HEK293 (cell line): ENCODE data around the gene CMKLR1.

Experiments used
- CTCF ChIA-PET: fragments of 350-600 bp; formaldehyde crosslinking; extraction: SDS; loops from one replicate; lab custom pipeline; 2021; ENCODE audit warnings: antibody characterized with exemption; lab: Yijun Ruan, JAX
- POLR2A ChIA-PET: fragments of 300-600 bp; formaldehyde crosslinking; extraction: SDS; loops from one replicate; lab custom pipeline; 2020; ENCODE audit warnings: antibody characterized with exemption, inconsistent platforms; lab: Yijun Ruan, JAX
- H3K27ac ChIP-seq: fragments of 200-500 bp; sonication (Bioruptor generic); 2 replicates; pipeline ENCODE4 v1.5.1; 2014; ENCODE audit warnings: low read depth, low read length, control low read depth, inconsistent platforms; ENCODE audit errors: extremely low read depth
- H3K36me3 ChIP-seq, 2 experiments: fragments of 200-500 bp in 1 of 2; sonication (Bioruptor generic) in 1 of 2; 1 replicate in 1 of 2; 2 replicates in 1 of 2; pipeline ENCODE4 v1.5.1; 2014 to 2017; ENCODE audit warnings: inconsistent platforms in 2 of 2, low read length in 2 of 2; ENCODE audit not compliant: control insufficient read depth in 2 of 2, insufficient read depth in 1 of 2
- H3K4me1 ChIP-seq: fragments of 200-500 bp; sonication (Bioruptor generic); 2 replicates; pipeline ENCODE4 v1.5.1; 2014; ENCODE audit warnings: mild to moderate bottlenecking, low read length, inconsistent platforms; ENCODE audit not compliant: control insufficient read depth, insufficient read depth
- H3K4me3 ChIP-seq: 2 replicates; pipeline ENCODE4 v1.5.1; 2011; ENCODE audit warnings: low read depth, mild to moderate bottlenecking, control low read depth, low read length, moderate library complexity
- H3K9me3 ChIP-seq: fragments of 200-500 bp; sonication (Bioruptor generic); 2 replicates; pipeline ENCODE4 v1.5.1; 2014; ENCODE audit warnings: low read depth, low read length, inconsistent platforms; ENCODE audit not compliant: control insufficient read depth, insufficient read depth
- KLF9 ChIP-seq: fragments of 450-650 bp; formaldehyde crosslinking; IDR thresholded peaks from 2 replicates; pipeline ENCODE4 v1.5.1; 2016; ENCODE audit warnings: missing biosample characterization, missing genetic modification characterization, low read depth
- OVOL3 ChIP-seq: fragments of 450-650 bp; formaldehyde crosslinking; IDR thresholded peaks from 2 replicates; pipeline ENCODE4 v1.5.1; 2016; ENCODE audit warnings: missing biosample characterization, missing genetic modification characterization
- ZEB2 ChIP-seq: fragments of 450-650 bp; formaldehyde crosslinking; IDR thresholded peaks from 2 replicates; pipeline ENCODE4 v1.5.1; 2016; ENCODE audit warnings: missing biosample characterization, missing genetic modification characterization
- ZFP3 ChIP-seq: fragments of 450-650 bp; formaldehyde crosslinking; IDR thresholded peaks from 2 replicates; pipeline ENCODE4 v1.5.1; 2016; ENCODE audit warnings: low read depth, missing biosample characterization, missing genetic modification characterization
- ZIC2 ChIP-seq: fragments of 450-650 bp; formaldehyde crosslinking; IDR thresholded peaks from 2 replicates; pipeline ENCODE4 v1.5.1; 2016; ENCODE audit warnings: missing biosample characterization, missing genetic modification characterization
- ZNF114 ChIP-seq: fragments of 450-650 bp; formaldehyde crosslinking; IDR thresholded peaks from 2 replicates; pipeline ENCODE4 v1.5.0; 2017; ENCODE audit warnings: missing biosample characterization, missing genetic modification characterization
- ZNF174 ChIP-seq: fragments of 450-650 bp; formaldehyde crosslinking; IDR thresholded peaks from 2 replicates; pipeline ENCODE4 v1.5.0; 2017; ENCODE audit warnings: missing biosample characterization, mild to moderate bottlenecking, missing genetic modification characterization
- ZNF350 ChIP-seq: fragments of 450-650 bp; formaldehyde crosslinking; IDR thresholded peaks from 2 replicates; pipeline ENCODE4 v1.5.0; 2017; ENCODE audit warnings: missing biosample characterization, mild to moderate bottlenecking, missing genetic modification characterization
- ZNF37A ChIP-seq: fragments of 450-650 bp; IDR thresholded peaks from 2 replicates; pipeline ENCODE4 v1.5.1; 2018; ENCODE audit warnings: missing biosample characterization, missing genetic modification characterization
- ZNF701 ChIP-seq: fragments of 450-650 bp; formaldehyde crosslinking; IDR thresholded peaks from 2 replicates; pipeline ENCODE4 v1.5.1; 2016; ENCODE audit warnings: missing biosample characterization, missing genetic modification characterization
- ZNF747 ChIP-seq: fragments of 450-650 bp; formaldehyde crosslinking; IDR thresholded peaks from 2 replicates; pipeline ENCODE4 v1.5.1; 2016; ENCODE audit warnings: missing biosample characterization, missing genetic modification characterization
- ZNF791 ChIP-seq: fragments of 450-650 bp; formaldehyde crosslinking; IDR thresholded peaks from 2 replicates; pipeline ENCODE4 v1.5.1; 2016; ENCODE audit warnings: missing biosample characterization, missing genetic modification characterization
- TF ChIP-seq, protein P1 (sequence below): fragments of 450-650 bp; formaldehyde crosslinking; IDR thresholded peaks from 2 replicates; pipeline ENCODE4 v1.5.1; 2016; ENCODE audit warnings: missing biosample characterization, missing genetic modification characterization
- TF ChIP-seq, protein P2 (sequence below): fragments of 450-650 bp; formaldehyde crosslinking; IDR thresholded peaks from 2 replicates; pipeline ENCODE4 v1.5.1; 2017; ENCODE audit warnings: missing biosample characterization, missing genetic modification characterization
- TF ChIP-seq, protein P3 (sequence below): fragments of 450-650 bp; formaldehyde crosslinking; IDR thresholded peaks from 2 replicates; pipeline ENCODE4 v1.5.1; 2016; ENCODE audit warnings: missing biosample characterization, missing genetic modification characterization
- TF ChIP-seq, protein P4 (sequence below): fragments of 450-650 bp; formaldehyde crosslinking; IDR thresholded peaks from 2 replicates; pipeline ENCODE4 v1.5.1; 2016; ENCODE audit warnings: missing biosample characterization, missing genetic modification characterization
- TF ChIP-seq, protein P5 (sequence below): fragments of 450-650 bp; formaldehyde crosslinking; IDR thresholded peaks from 2 replicates; pipeline ENCODE4 v1.5.1; 2016; ENCODE audit warnings: missing biosample characterization, missing genetic modification characterization

The CMKLR1 gene

DNA sequence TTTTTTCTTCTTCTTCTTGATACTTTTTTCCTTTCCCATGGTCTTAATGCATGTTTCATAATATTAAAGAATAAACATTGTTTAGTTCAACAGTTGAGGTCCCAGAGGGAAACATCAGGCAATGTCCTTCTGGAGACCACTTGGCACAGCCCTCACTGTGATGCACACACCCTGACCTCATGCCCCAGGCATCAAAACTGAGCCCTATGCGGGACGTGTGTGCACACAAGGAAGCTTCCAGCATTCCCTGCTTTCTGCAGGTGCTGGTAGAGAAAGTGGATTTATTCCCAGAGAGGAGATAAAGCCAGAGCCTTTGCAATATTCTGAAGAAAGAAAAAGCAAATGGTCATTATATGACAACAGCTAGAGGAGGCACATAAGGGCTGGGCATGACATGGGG lies 16.0 kb upstream of the CMKLR1 start:
- CTCF ChIA-PET = interaction anchor here (1.1 kb wide), 1 partner anchor 19 kb away, joined by 3 read pairs; no protein-coding TSS in a partner anchor
- H3K9me3 ChIP-seq = no peaks in the 10 kb centered on the region
- no peak overlapping the region for H3K27ac ChIP-seq
- POLR2A ChIA-PET = no interaction called here
- TF ChIP-seq OVOL3 (tag by site-specific recombination) = no peak
- no peak for TF ChIP-seq ZNF701 (tag by site-specific recombination)
- TF ChIP-seq ZNF350 (tag by site-specific recombination) = no peak
- TF ChIP-seq ZEB2 (tag by site-specific recombination) = no peak
- no peak for TF ChIP-seq KLF9 (tag by site-specific recombination)
- TF ChIP-seq, protein P1, sequence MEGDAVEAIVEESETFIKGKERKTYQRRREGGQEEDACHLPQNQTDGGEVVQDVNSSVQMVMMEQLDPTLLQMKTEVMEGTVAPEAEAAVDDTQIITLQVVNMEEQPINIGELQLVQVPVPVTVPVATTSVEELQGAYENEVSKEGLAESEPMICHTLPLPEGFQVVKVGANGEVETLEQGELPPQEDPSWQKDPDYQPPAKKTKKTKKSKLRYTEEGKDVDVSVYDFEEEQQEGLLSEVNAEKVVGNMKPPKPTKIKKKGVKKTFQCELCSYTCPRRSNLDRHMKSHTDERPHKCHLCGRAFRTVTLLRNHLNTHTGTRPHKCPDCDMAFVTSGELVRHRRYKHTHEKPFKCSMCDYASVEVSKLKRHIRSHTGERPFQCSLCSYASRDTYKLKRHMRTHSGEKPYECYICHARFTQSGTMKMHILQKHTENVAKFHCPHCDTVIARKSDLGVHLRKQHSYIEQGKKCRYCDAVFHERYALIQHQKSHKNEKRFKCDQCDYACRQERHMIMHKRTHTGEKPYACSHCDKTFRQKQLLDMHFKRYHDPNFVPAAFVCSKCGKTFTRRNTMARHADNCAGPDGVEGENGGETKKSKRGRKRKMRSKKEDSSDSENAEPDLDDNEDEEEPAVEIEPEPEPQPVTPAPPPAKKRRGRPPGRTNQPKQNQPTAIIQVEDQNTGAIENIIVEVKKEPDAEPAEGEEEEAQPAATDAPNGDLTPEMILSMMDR (tag by site-specific recombination) = no peak
- no peak for TF ChIP-seq ZIC2 (tag by site-specific recombination)
- no peak for TF ChIP-seq ZNF747 (tag by site-specific recombination)
- TF ChIP-seq ZNF174 (tag by site-specific recombination) = no peak
- TF ChIP-seq, protein P2, sequence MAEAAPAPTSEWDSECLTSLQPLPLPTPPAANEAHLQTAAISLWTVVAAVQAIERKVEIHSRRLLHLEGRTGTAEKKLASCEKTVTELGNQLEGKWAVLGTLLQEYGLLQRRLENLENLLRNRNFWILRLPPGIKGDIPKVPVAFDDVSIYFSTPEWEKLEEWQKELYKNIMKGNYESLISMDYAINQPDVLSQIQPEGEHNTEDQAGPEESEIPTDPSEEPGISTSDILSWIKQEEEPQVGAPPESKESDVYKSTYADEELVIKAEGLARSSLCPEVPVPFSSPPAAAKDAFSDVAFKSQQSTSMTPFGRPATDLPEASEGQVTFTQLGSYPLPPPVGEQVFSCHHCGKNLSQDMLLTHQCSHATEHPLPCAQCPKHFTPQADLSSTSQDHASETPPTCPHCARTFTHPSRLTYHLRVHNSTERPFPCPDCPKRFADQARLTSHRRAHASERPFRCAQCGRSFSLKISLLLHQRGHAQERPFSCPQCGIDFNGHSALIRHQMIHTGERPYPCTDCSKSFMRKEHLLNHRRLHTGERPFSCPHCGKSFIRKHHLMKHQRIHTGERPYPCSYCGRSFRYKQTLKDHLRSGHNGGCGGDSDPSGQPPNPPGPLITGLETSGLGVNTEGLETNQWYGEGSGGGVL = no peak
- no peak for TF ChIP-seq ZFP3 (tag by site-specific recombination)
- no peak for TF ChIP-seq ZNF37A (tag by site-specific recombination)
- TF ChIP-seq, protein P3, sequence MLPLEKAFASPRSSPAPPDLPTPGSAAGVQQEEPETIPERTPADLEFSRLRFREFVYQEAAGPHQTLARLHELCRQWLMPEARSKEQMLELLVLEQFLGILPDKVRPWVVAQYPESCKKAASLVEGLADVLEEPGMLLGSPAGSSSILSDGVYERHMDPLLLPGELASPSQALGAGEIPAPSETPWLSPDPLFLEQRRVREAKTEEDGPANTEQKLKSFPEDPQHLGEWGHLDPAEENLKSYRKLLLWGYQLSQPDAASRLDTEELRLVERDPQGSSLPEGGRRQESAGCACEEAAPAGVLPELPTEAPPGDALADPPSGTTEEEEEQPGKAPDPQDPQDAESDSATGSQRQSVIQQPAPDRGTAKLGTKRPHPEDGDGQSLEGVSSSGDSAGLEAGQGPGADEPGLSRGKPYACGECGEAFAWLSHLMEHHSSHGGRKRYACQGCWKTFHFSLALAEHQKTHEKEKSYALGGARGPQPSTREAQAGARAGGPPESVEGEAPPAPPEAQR = no peak
- TF ChIP-seq, protein P4, sequence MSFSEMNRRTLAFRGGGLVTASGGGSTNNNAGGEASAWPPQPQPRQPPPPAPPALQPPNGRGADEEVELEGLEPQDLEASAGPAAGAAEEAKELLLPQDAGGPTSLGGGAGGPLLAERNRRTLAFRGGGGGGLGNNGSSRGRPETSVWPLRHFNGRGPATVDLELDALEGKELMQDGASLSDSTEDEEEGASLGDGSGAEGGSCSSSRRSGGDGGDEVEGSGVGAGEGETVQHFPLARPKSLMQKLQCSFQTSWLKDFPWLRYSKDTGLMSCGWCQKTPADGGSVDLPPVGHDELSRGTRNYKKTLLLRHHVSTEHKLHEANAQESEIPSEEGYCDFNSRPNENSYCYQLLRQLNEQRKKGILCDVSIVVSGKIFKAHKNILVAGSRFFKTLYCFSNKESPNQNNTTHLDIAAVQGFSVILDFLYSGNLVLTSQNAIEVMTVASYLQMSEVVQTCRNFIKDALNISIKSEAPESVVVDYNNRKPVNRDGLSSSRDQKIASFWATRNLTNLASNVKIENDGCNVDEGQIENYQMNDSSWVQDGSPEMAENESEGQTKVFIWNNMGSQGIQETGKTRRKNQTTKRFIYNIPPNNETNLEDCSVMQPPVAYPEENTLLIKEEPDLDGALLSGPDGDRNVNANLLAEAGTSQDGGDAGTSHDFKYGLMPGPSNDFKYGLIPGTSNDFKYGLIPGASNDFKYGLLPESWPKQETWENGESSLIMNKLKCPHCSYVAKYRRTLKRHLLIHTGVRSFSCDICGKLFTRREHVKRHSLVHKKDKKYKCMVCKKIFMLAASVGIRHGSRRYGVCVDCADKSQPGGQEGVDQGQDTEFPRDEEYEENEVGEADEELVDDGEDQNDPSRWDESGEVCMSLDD (tag by site-specific recombination) = no peak
- no peak for TF ChIP-seq ZNF114 (tag by site-specific recombination)
- TF ChIP-seq, protein P5, sequence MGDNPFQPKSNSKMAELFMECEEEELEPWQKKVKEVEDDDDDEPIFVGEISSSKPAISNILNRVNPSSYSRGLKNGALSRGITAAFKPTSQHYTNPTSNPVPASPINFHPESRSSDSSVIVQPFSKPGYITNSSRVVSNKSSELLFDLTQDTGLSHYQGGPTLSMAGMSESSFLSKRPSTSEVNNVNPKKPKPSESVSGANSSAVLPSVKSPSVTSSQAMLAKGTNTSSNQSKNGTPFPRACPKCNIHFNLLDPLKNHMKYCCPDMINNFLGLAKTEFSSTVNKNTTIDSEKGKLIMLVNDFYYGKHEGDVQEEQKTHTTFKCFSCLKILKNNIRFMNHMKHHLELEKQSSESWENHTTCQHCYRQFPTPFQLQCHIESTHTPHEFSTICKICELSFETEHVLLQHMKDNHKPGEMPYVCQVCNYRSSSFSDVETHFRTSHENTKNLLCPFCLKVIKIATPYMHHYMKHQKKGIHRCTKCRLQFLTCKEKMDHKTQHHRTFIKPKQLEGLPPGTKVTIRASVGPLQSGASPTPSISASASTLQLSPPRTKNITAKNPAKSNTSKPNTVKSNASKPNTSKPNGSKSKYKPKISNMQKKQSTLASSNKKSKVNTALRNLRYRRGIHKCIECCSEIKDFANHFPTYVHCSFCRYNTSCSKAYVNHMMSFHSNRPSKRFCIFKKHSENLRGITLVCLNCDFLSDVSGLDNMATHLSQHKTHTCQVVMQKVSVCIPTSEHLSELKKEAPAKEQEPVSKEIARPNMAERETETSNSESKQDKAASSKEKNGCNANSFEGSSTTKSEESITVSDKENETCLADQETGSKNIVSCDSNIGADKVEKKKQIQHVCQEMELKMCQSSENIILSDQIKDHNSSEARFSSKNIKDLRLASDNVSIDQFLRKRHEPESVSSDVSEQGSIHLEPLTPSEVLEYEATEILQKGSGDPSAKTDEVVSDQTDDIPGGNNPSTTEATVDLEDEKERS (tag by site-specific recombination) = no peak
- no peak for TF ChIP-seq ZNF791 (tag by site-specific recombination)
- TF ChIP-seq, all 188 proteins: peak for 0
- H3K4me1 ChIP-seq = no peaks in the 10 kb centered on the region
- H3K36me3 ChIP-seq = no peaks in the 10 kb centered on the region
- no peak overlapping the region for H3K4me3 ChIP-seq
